ELF-1 (cell line): ENCODE results near the gene CRTAC1.
"Not testable (repeated sequence)": the region's sequence is repeated elsewhere in the genome, so short reads cannot be mapped to it uniquely, and the experiment has no call there.

Source experiments
- DNase-seq: peaks from one replicate; pipeline ENCODE4 v3.0.0-alpha.2; 2016; ENCODE audit warnings: low read depth, low spot score

The CRTAC1 gene

GRCh38 chr10:97842656-97843280 is 187.7 kb downstream of the CRTAC1 start:
- DNase-seq: no peak

GRCh38 chr10:97842114-97842513 is 188.3 kb downstream of the CRTAC1 start:
- not testable (repeated sequence) for DNase-seq

GRCh38 chr10:97841166-97841565 is 189.3 kb downstream of the CRTAC1 start:
- not testable (repeated sequence) for DNase-seq

GRCh38 chr10:97838091-97838490 is 192.3 kb downstream of the CRTAC1 start:
- DNase-seq: no peak

GRCh38 chr10:97836446-97836845 is 194.0 kb downstream of the CRTAC1 start:
- DNase-seq: no peak

- no peak for DNase-seq
Observed at GRCh38 chr10:97831259-97831658, 199.2 kb downstream of the CRTAC1 start.

- DNase-seq: no peak
Observed at GRCh38 chr10:97830064-97830463, 200.4 kb downstream of the CRTAC1 start.

GRCh38 chr10:97828721-97829120 is 201.7 kb downstream of the CRTAC1 start:
- no peak for DNase-seq

- peak; percentile 61 for DNase-seq
Observed at GRCh38 chr10:97827702-97828291, 202.6 kb downstream of the CRTAC1 start.

GRCh38 chr10:97826892-97827291 is 203.5 kb downstream of the CRTAC1 start:
- DNase-seq: no peak

GRCh38 chr10:97825020-97825760 is 205.2 kb downstream of the CRTAC1 start:
- DNase-seq: no peak

GRCh38 chr10:97823734-97824133 is 206.7 kb downstream of the CRTAC1 start:
- no peak for DNase-seq

GRCh38 chr10:97822261-97822687 is 208.1 kb downstream of the CRTAC1 start:
- no peak for DNase-seq

GRCh38 chr10:97821308-97822038 is 208.9 kb downstream of the CRTAC1 start:
- peak; percentile 56 for DNase-seq

GRCh38 chr10:97820096-97820704 is 210.2 kb downstream of the CRTAC1 start:
- no peak for DNase-seq

- DNase-seq: no peak
Observed at GRCh38 chr10:97818572-97818971, 211.8 kb downstream of the CRTAC1 start.

GRCh38 chr10:97816609-97817008 is 213.8 kb downstream of the CRTAC1 start:
- DNase-seq: no peak
